ENCODE results near the gene FOCAD.
"Not testable (repeated sequence)": the region's sequence is repeated elsewhere in the genome, so short reads cannot be mapped to it uniquely, and the experiment has no call there.

DNA sequence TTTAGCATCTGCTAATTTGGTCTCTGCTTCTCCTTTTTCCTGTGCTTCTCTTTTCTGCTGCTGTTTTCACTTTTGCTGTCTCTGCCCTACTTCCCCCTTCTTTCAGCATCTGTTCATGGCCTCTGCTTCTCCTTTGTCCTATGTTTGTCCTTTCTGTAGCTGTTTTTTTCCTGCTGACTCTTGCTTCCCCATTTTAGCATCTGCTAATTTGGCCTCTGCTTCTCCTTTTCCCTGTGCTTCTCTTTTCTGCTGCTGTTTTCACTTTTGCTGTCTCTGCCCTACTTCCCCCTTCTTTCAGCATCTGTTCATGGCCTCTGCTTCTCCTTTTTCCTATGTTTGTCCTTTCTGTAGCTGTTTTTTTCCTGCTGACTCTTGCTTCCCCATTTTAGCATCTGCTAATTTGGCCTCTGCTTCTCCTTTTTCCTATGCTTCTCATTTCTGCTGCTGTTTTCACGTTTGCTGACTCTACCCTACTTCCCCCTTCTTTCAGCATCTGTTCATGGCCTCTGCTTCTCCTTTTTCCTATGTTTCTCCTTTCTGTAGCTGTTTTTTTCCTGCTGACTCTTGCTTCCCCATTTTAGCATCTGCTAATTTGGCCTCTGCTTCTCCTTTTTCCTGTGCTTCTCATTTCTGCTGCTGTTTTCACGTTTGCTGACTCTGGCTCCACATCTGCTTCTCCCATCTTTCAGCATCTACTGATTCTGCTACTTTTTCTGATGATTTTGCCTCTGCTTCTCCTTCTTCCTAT lies 290.3 kb downstream of the FOCAD start:
- not testable (repeated sequence) for TF ChIP-seq CBX8 (IDR thresholded peaks at IDR 0.05; ENCODE audit: borderline replicate concordance, low read depth, low read length); TAF1 (IDR thresholded peaks at IDR 0.05; ENCODE audit: low read depth, low read length); SIN3A (conservative IDR thresholded peaks at IDR 0.05 in 1 of 2, IDR thresholded peaks at IDR 0.05 in 1 of 2; ENCODE audit: low read depth in 1 of 2, low read length in 2 of 2); RNF2 (IDR thresholded peaks at IDR 0.05; ENCODE audit: borderline replicate concordance, low read depth, low read length, missing control alignments, poor library complexity, severe bottlenecking); MAFK (IDR thresholded peaks at IDR 0.05; ENCODE audit: low read depth, low read length)
- TF ChIP-seq, protein P1, sequence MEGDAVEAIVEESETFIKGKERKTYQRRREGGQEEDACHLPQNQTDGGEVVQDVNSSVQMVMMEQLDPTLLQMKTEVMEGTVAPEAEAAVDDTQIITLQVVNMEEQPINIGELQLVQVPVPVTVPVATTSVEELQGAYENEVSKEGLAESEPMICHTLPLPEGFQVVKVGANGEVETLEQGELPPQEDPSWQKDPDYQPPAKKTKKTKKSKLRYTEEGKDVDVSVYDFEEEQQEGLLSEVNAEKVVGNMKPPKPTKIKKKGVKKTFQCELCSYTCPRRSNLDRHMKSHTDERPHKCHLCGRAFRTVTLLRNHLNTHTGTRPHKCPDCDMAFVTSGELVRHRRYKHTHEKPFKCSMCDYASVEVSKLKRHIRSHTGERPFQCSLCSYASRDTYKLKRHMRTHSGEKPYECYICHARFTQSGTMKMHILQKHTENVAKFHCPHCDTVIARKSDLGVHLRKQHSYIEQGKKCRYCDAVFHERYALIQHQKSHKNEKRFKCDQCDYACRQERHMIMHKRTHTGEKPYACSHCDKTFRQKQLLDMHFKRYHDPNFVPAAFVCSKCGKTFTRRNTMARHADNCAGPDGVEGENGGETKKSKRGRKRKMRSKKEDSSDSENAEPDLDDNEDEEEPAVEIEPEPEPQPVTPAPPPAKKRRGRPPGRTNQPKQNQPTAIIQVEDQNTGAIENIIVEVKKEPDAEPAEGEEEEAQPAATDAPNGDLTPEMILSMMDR (IDR thresholded peaks at IDR 0.05; ENCODE audit: control extremely low read depth in 1 of 3, insufficient read depth in 1 of 3, low read depth in 1 of 3, low read length in 3 of 3), result not testable (repeated sequence)

Measured in H1 (cell line).